Heart right ventricle (tissue), 16 donors: Measurements from ENCODE around the gene OR52I1. TPM values are rescaled to one million over a fixed set of nuclear protein-coding genes. Genes with fewer than 3 reads are reported as not detected.

Source experiments
- ATAC-seq, 8 donors: fragments of 200-7000 bp; cut with Tn5 transposase; one replicate each; pipeline ENCODE4 v1.9.1; 2020; ENCODE audit warnings: mild to moderate bottlenecking in 8 of 8, moderate library complexity in 8 of 8, moderate number of reproducible peaks in 1 of 8
- DNase-seq, 2 donors: peaks; one replicate each; pipeline ENCODE4 v3.0.0-alpha.2; 2020
- H3K27ac ChIP-seq, 10 donors: fragments of 200-600 bp; sonication (generic) in 2 of 10; one replicate each; pipeline versions ENCODE4 v1.5.0 to v1.8.0; 2020 to 2022; ENCODE audit warnings: mild to moderate bottlenecking in 3 of 10
- H3K27me3 ChIP-seq, 7 donors: fragments of 200-600 bp; one replicate each; pipeline ENCODE4 v1.8.0; 2021 to 2022; ENCODE audit warnings: mild to moderate bottlenecking in 2 of 7
- H3K36me3 ChIP-seq, 9 donors: fragments of 200-600 bp; sonication (generic) in 1 of 9; one replicate each; pipeline versions ENCODE4 v1.5.0 to v1.8.0; 2020 to 2022; ENCODE audit warnings: mild to moderate bottlenecking in 2 of 9
- H3K4me1 ChIP-seq, 9 donors: fragments of 200-600 bp; sonication (generic) in 1 of 9; one replicate each; pipeline versions ENCODE4 v1.5.0 to v1.8.0; 2020 to 2022; ENCODE audit warnings: mild to moderate bottlenecking in 4 of 9
- H3K4me3 ChIP-seq, 10 donors: fragments of 200-600 bp; sonication (generic) in 2 of 10; one replicate each; pipeline versions ENCODE4 v1.5.0 to v1.8.0; 2020 to 2022; ENCODE audit warnings: mild to moderate bottlenecking in 7 of 10, moderate library complexity in 2 of 10
- H3K9me3 ChIP-seq, 11 donors: fragments of 200-600 bp in 10 of 11; sonication (generic) in 2 of 11; one replicate each; pipeline versions ENCODE4 v1.5.0 to v1.8.0; 2013 to 2022; ENCODE audit warnings: mild to moderate bottlenecking in 2 of 11, control low read depth in 1 of 11, moderate library complexity in 1 of 11
- CTCF ChIP-seq, 9 donors: fragments of 200-600 bp; sonication (generic) in 2 of 9; IDR thresholded peaks; one replicate each; pipeline versions ENCODE4 v1.5.0 to v1.8.0; 2021 to 2022; ENCODE audit warnings: antibody characterized with exemption in 9 of 9, mild to moderate bottlenecking in 5 of 9, moderate library complexity in 1 of 9
- WGBS, 2 donors: extraction: QIAGEN DNeasy Blood & Tissue Kit; methylation state at CpG; one replicate each; pipeline ENCODE4 v1.1.7; 2013; ENCODE audit warnings: inconsistent platforms in 1 of 2; 5-methylcytosine and 5-hydroxymethylcytosine counted together
- intact Hi-C, 10 donors: fragments of 100-400 bp; cut with DNase I; formaldehyde crosslinking; loops; one replicate each; pipeline versions ENCODE4 v1.11.1 to v1.14.2; 2022
- polyA plus RNA-seq, 2 donors: library from polyadenylated mRNA; stranded (reverse); fragments of 200-250 nt; gene quantifications; one replicate each; pipeline ENCODE4 v1.2.3, GENCODE V29; 2013
- total RNA-seq, 10 donors: library from RNA; stranded (reverse); fragmentation: NEBNext Ultra II Directional in 3 of 10; extraction: Animal tissue kit (Norgen Biotek cat#: 25700) in 3 of 10; gene quantifications; one replicate each; pipeline versions ENCODE4 v1.2.1 to v1.2.4, GENCODE V29; 2021 to 2023
- donor health status: Arrhythmogenic right ventricular cardiomyopathy.
- donor health status: ischemic (EF 13 %, LVEDD 7.1; RV severe dilation, severe dysfunction).
- donor health status: healthy with polysubstance abuse.
- donor health status: DM: no; HTN: yes; CAD: no.
- donor health status: DM: no; HTN: no; CAD: no.
- donor health status: ischemic (EF 25% LVEDD 6.9; RV normal size, moderate dysfunction).
- donor health status: ischemic (EF 25% LVEDD 5.7; RV mildly dilated, moderate dysfunction).
- donor health status: healthy.
- donor health status: DM: yes; HTN: yes; CAD: no.
- donor health status: Ischemic cardiomyopathy.
- donor health status: ischemic (EF 35%, LVEDD 5.7; RV mildly dilated, moderate dysfunction).
- donor health status: nonischemic (EF 11% LVEDD 7.7; RV severe dilation, severe dysfunction).
- donor health status: DM: yes; HTN: yes; CAD: no.
- donor health status: PGD.
- donor health status: ischemic (EF 29% LVEDD 5.4; RV normal size, mild dysfunction).
- donor health status: nonischemic (EF 23%, LVEDD 6.1; RV moderate dilation, normal function).

OR52I1 gene
- total and polyA plus RNA-seq, 12 donors: not detected

- no peak overlapping the region for H3K4me3 ChIP-seq
- DNase-seq (no peak), ATAC-seq (no peak)
- H3K36me3 ChIP-seq: no peaks in the 10 kb centered on the region
- H3K9me3 ChIP-seq: peaks cover 0 to 14% (median 1%) of the 10 kb centered on the region in 11 donors
- no peak overlapping the region for H3K27ac ChIP-seq
- 88 to 93% methylated on average over 18 of the region's 18 CpGs for WGBS, 2 donors
- H3K4me1 ChIP-seq: no peaks in the 10 kb centered on the region
- intact Hi-C loops: no loop called here
- TF ChIP-seq CTCF (IDR thresholded peaks at IDR 0.05): no peak
- H3K27me3 ChIP-seq: no peaks in the 10 kb centered on the region
Observed at GRCh38 chr11:4569075-4569474, 24.8 kb upstream of the OR52I1 start.

- WGBS, 2 donors: 59% methylated on average over 3 of the region's 3 CpGs
- ATAC-seq (no peak), DNase-seq (no peak)
Observed at GRCh38 chr11:4576880-4577279, 17.0 kb upstream of the OR52I1 start.

GRCh38 chr11:4577761-4578160 is 16.1 kb upstream of the OR52I1 start:
- H3K9me3 ChIP-seq: no peaks in the 10 kb centered on the region
- whole genome bisulfite sequencing, 2 donors: 82 to 91% methylated on average over 2 of the region's 2 CpGs
- H3K4me1 ChIP-seq: no peaks in the 10 kb centered on the region
- H3K27me3 ChIP-seq: peaks cover 0 to 21% (median 4%) of the 10 kb centered on the region in 7 donors
- H3K27ac ChIP-seq: no peak overlapping the region
- ATAC-seq: no peak
- intact Hi-C loops: no loop called here
- H3K4me3 ChIP-seq: no peak overlapping the region
- DNase-seq: no peak
- H3K36me3 ChIP-seq: no peaks in the 10 kb centered on the region
- TF ChIP-seq CTCF (IDR thresholded peaks at IDR 0.05): no peak

More at GRCh38 chr11:4576880-4577279, 17.0 kb upstream of the OR52I1 start:
- no peak overlapping the region for H3K27ac ChIP-seq
- no peak for TF ChIP-seq CTCF (IDR thresholded peaks at IDR 0.05)
- intact Hi-C loops: no loop called here
- no peaks in the 10 kb centered on the region for H3K4me1 ChIP-seq
- H3K36me3 ChIP-seq: no peaks in the 10 kb centered on the region
- H3K27me3 ChIP-seq: peaks cover 0 to 19% (median 4%) of the 10 kb centered on the region in 7 donors
- H3K4me3 ChIP-seq: no peak overlapping the region
- H3K9me3 ChIP-seq: no peaks in the 10 kb centered on the region

GRCh38 chr11:4578624-4579023 is 15.2 kb upstream of the OR52I1 start:
- no peak for TF ChIP-seq CTCF (IDR thresholded peaks at IDR 0.05)
- Histone ChIP-seq H3K4me3 (no peak overlapping the region), H3K27me3 (peaks cover 0 to 21% (median 5%) of the 10 kb centered on the region in 7 donors), H3K27ac (no peak overlapping the region), H3K36me3 (no peaks in the 10 kb centered on the region), H3K4me1 (no peaks in the 10 kb centered on the region), H3K9me3 (no peaks in the 10 kb centered on the region)
- ATAC-seq (no peak), DNase-seq (no peak)
- intact Hi-C loops: no loop called here
- 82 to 88% methylated on average over 6 of the region's 6 CpGs for WGBS, 2 donors
